Neural progenitor cell (in vitro differentiated cells): ENCODE measurements around the gene DAPK3. TPM values are rescaled to one million over a fixed set of nuclear protein-coding genes. Genes with fewer than 3 reads are reported as not detected.

ENCODE experiments used
- DNase-seq: peaks from one replicate; pipeline ENCODE4 v3.0.0-alpha.2; 2016; ENCODE audit warnings: low spot score
- H2AFZ ChIP-seq: fragments of 200-600 bp; sonication (generic); replicated peaks from 2 replicates; pipeline ENCODE4 v1.6.1; 2016; ENCODE audit warnings: antibody characterized with exemption
- H3F3A ChIP-seq: fragments of 200-600 bp; sonication (generic); 2 replicates; pipeline ENCODE4 v1.6.1; 2016; ENCODE audit warnings: antibody characterized with exemption, low read depth
- H3K27ac ChIP-seq: fragments of 200-600 bp; sonication (generic); 2 replicates; pipeline ENCODE4 v1.5.1; 2016; ENCODE audit warnings: mild to moderate bottlenecking
- H3K27me3 ChIP-seq: fragments of 200-600 bp; sonication (generic); 2 replicates; pipeline ENCODE4 v1.6.1; 2016; ENCODE audit warnings: mild to moderate bottlenecking, moderate library complexity
- H3K36me3 ChIP-seq: fragments of 200-600 bp; sonication (generic); 2 replicates; pipeline ENCODE4 v1.5.1; 2016
- H3K4me1 ChIP-seq: fragments of 200-600 bp; sonication (generic); 2 replicates; pipeline ENCODE4 v1.6.1; 2016; ENCODE audit warnings: mixed run types
- H3K4me2 ChIP-seq: fragments of 200-600 bp; sonication (generic); 2 replicates; pipeline ENCODE4 v1.6.1; 2016
- H3K4me3 ChIP-seq: fragments of 200-600 bp; sonication (generic); 2 replicates; pipeline ENCODE4 v1.5.1; 2016
- H3K79me2 ChIP-seq: fragments of 200-600 bp; sonication (generic); 2 replicates; pipeline ENCODE4 v1.6.1; 2016; ENCODE audit warnings: low read depth
- H3K9ac ChIP-seq: fragments of 200-600 bp; sonication (generic); 2 replicates; pipeline ENCODE4 v1.6.1; 2016
- H3K9me3 ChIP-seq: fragments of 200-600 bp; sonication (generic); 2 replicates; pipeline ENCODE4 v1.5.1; 2016; ENCODE audit warnings: low read depth
- H4K20me1 ChIP-seq: fragments of 200-600 bp; sonication (generic); 2 replicates; pipeline ENCODE4 v1.6.1; 2016; ENCODE audit warnings: low read depth
- H3K27ac Mint-ChIP-seq: 3 replicates; pipeline ENCODE4 v1.8.0; 2021; ENCODE audit warnings: mixed read lengths
- H3K27me3 Mint-ChIP-seq: 2 replicates; pipeline ENCODE4 v1.8.0; 2022; ENCODE audit warnings: low read depth, mild to moderate bottlenecking, inconsistent platforms, moderate library complexity, mixed read lengths; ENCODE audit not compliant: insufficient read depth
- H3K36me3 Mint-ChIP-seq: 3 replicates; pipeline ENCODE4 v1.8.0; 2021; ENCODE audit warnings: mixed read lengths
- H3K4me1 Mint-ChIP-seq: 3 replicates; pipeline ENCODE4 v1.8.0; 2021; ENCODE audit warnings: mixed read lengths
- H3K4me3 Mint-ChIP-seq: 3 replicates; pipeline ENCODE4 v1.8.0; 2021; ENCODE audit warnings: mild to moderate bottlenecking, moderate library complexity, mixed read lengths
- H3K9me3 Mint-ChIP-seq: 3 replicates; pipeline ENCODE4 v1.8.0; 2020; ENCODE audit warnings: mixed read lengths
- EZH2 ChIP-seq: fragments of 200-600 bp; sonication (generic); IDR thresholded peaks from 2 replicates; pipeline ENCODE4 v1.6.1; 2017; ENCODE audit warnings: antibody characterized with exemption, mild to moderate bottlenecking, moderate library complexity
- EZH2phosphoT487 ChIP-seq: fragments of 200-600 bp; sonication (generic); IDR thresholded peaks from 2 replicates; pipeline ENCODE4 v1.6.1; 2017; ENCODE audit warnings: antibody characterized with exemption
- total RNA-seq: library from RNA; depleted of rRNA; stranded (reverse); fragments of >200 nt; gene quantifications from 2 replicates; pipeline ENCODE4 v1.2.3, GENCODE V29; 2015; ENCODE audit warnings: low replicate concordance
- TF ChIP-seq, protein P1 (sequence below): fragments of 200-600 bp; sonication (generic); IDR thresholded peaks from 2 replicates; pipeline ENCODE4 v1.5.1; 2017; ENCODE audit warnings: antibody characterized with exemption, mild to moderate bottlenecking

The DAPK3 gene
- total RNA-seq, 1 donor from 2014 or later: 33.7 TPM

DNA sequence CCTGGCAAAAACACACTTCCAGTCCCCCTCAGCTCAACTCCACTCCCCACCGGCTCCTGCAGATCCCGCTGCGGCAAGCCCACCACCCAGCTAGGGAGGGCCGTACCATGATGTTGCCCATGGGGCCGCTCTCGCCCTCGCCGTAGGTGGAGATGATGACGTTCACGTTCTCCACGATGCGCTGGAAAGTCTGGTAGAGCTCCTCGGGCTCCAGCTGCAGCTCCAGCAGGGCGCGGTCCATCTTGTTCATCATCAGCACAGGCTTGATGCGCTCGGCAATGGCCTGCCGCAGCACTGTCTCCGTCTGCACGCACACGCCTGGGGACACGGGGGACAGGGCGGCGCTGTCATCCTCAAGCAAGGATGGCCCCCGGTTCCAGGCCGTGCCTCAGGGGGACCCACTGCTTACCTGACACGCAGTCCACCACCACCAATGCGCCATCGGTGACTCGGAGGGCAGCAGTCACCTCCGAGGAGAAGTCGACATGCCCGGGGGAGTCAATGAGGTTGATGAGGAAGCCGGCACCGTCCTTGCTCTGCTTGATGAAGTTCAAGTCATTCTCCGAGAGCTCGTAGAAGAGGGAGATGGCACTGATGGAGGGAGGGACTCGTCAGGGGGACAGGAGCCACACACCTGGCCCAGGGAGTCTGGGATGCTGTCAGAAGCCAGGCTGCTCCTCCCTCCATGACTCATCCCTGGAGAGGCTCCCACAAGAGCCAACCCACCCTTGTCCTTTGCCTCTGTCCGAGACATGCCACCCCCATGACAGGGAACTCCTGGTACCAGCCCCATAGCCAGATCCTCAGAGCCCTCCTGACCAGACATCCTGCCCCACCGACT is 12.0 kb upstream of the DAPK3 start:
- Mint-ChIP-seq H3K4me1 (peaks cover 37% of the 10 kb centered on the region), H3K4me3 (peak overlapping the region; percentile 99), H3K9me3 (no peaks in the 10 kb centered on the region), H3K27ac (no peak overlapping the region), H3K36me3 (peaks cover 33% of the 10 kb centered on the region), H3K27me3 (peaks cover 11% of the 10 kb centered on the region)
- H3F3A ChIP-seq: peaks cover 84% of the 10 kb centered on the region
- H3K36me3 ChIP-seq: peaks cover 13% of the 10 kb centered on the region
- no peak overlapping the region for H3K27ac ChIP-seq
- peak overlapping the region; percentile 87 for H3K4me2 ChIP-seq
- H3K9me3 ChIP-seq: no peaks in the 10 kb centered on the region
- H3K27me3 ChIP-seq: peaks cover 7% of the 10 kb centered on the region
- H3K4me1 ChIP-seq: peaks cover 24% of the 10 kb centered on the region
- TF ChIP-seq EZH2phosphoT487: no peak
- TF ChIP-seq, protein P1, sequence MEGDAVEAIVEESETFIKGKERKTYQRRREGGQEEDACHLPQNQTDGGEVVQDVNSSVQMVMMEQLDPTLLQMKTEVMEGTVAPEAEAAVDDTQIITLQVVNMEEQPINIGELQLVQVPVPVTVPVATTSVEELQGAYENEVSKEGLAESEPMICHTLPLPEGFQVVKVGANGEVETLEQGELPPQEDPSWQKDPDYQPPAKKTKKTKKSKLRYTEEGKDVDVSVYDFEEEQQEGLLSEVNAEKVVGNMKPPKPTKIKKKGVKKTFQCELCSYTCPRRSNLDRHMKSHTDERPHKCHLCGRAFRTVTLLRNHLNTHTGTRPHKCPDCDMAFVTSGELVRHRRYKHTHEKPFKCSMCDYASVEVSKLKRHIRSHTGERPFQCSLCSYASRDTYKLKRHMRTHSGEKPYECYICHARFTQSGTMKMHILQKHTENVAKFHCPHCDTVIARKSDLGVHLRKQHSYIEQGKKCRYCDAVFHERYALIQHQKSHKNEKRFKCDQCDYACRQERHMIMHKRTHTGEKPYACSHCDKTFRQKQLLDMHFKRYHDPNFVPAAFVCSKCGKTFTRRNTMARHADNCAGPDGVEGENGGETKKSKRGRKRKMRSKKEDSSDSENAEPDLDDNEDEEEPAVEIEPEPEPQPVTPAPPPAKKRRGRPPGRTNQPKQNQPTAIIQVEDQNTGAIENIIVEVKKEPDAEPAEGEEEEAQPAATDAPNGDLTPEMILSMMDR: no peak
- no peak for DNase-seq
- H2AFZ ChIP-seq: no peak overlapping the region
- H3K4me3 ChIP-seq: no peak overlapping the region
- peak overlapping the region; percentile 100 for H3K9ac ChIP-seq
- peaks cover 72% of the 10 kb centered on the region for H4K20me1 ChIP-seq
- peaks cover 73% of the 10 kb centered on the region for H3K79me2 ChIP-seq

DNA sequence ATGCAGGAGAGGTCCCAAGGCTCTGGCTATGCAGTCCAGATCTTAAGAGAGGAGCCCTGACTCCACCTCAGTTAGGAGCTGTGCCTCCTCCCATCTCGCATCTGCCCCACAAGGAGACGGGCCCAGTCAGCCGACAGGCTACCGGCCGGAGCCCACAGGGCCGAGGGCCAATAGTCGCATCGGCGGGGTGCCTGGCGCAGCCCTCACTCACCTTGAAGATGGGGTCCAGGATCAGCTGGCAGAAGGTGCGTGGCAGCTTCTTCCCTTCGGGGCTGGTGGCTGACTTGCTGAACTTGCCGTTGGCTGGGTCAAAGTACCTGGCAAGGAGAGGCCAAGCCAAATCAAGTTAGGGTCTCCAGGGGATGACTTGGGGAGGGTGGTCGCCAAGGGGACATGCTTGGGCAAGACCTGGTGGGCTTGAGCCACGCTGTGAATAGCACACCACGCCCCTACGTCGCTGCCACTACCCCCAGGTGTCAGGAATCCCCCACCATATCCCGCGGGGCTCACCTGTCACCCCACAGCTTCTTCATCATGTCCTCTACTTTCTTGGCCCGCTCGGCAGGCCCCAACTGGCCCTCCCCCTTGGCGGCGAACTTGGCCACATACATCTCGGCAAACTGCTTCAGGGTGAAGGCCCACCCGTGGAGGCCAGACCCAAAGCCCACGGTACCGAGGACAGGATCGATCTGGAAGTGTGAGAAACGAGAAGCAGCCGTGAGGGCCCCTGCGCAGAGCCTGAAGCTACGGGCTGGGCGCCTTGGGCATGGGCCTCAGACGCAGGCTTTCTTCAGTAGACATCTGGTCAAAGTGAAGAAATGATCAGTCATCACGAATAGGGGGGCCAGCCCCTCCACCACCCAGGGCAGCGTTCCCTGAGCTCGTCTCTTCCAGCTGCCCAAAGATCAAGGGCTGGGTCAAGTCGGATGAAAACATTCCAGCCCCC is 11.1 kb upstream of the DAPK3 start:
- Histone ChIP-seq H3K9me3 (no peaks in the 10 kb centered on the region), H3K27ac (peak overlapping the region; percentile 29), H3F3A (peaks cover 87% of the 10 kb centered on the region), H3K27me3 (peaks cover 3% of the 10 kb centered on the region), H3K79me2 (peaks cover 82% of the 10 kb centered on the region), H3K4me3 (no peak overlapping the region), H2AFZ (no peak overlapping the region), H3K4me1 (peaks cover 19% of the 10 kb centered on the region), H3K4me2 (no peak overlapping the region), H3K9ac (no peak overlapping the region), H3K36me3 (peaks cover 13% of the 10 kb centered on the region), H4K20me1 (peaks cover 82% of the 10 kb centered on the region)
- Mint-ChIP-seq H3K9me3 (no peaks in the 10 kb centered on the region), H3K27ac (no peak overlapping the region), H3K27me3 (peaks cover 11% of the 10 kb centered on the region), H3K36me3 (peaks cover 35% of the 10 kb centered on the region), H3K4me1 (peaks cover 33% of the 10 kb centered on the region), H3K4me3 (no peak overlapping the region)
- DNase-seq: no peak
- no peak for TF ChIP-seq EZH2
- TF ChIP-seq, protein P1: no peak
- no peak for TF ChIP-seq EZH2phosphoT487

DNA sequence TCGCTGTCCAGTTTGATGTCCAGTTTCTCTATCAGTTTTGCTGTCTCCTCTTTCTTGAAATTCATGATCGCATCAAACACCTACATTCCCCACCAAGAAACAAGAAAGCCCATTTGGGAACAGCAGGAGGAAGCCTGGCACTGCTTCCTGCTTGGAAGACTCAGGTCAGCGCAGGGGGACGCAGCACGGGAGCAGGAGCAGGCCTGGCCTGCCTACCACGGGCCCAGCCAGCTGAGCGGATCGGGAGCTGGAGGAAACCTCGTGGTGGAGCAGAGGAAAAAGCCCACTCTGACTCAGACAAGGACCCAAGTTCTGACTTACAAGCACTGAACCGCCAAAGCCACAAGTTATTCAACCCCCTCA is 10.5 kb upstream of the DAPK3 start:
- TF ChIP-seq EZH2: no peak
- TF ChIP-seq EZH2phosphoT487: no peak
- TF ChIP-seq, protein P1: no peak
- no peak for DNase-seq
- Histone ChIP-seq H3F3A (peaks cover 87% of the 10 kb centered on the region), H3K4me3 (no peak overlapping the region), H3K36me3 (peaks cover 13% of the 10 kb centered on the region), H3K27me3 (no peaks in the 10 kb centered on the region), H2AFZ (no peak overlapping the region), H3K9me3 (no peaks in the 10 kb centered on the region), H3K4me1 (peaks cover 14% of the 10 kb centered on the region), H3K79me2 (peaks cover 86% of the 10 kb centered on the region), H3K4me2 (no peak overlapping the region), H3K9ac (no peak overlapping the region), H3K27ac (no peak overlapping the region), H4K20me1 (peaks cover 88% of the 10 kb centered on the region)
- no peak overlapping the region for H3K27ac Mint-ChIP-seq
- H3K4me3 Mint-ChIP-seq: peak overlapping the region; percentile 44
- no peaks in the 10 kb centered on the region for H3K9me3 Mint-ChIP-seq
- H3K27me3 Mint-ChIP-seq: peaks cover 8% of the 10 kb centered on the region
- H3K36me3 Mint-ChIP-seq: peaks cover 35% of the 10 kb centered on the region
- peaks cover 27% of the 10 kb centered on the region for H3K4me1 Mint-ChIP-seq
